SK-N-SH (cell line): ENCODE results near the gene TENT4A. TPM values are rescaled to one million over a fixed set of nuclear protein-coding genes. Genes with fewer than 3 reads are reported as not detected.

Experiments used
- CTCF ChIA-PET: fragments of 300-600, 350-600 bp; formaldehyde crosslinking; extraction: SDS; loops from one replicate; lab custom pipeline; 2021; lab: Yijun Ruan, JAX
- POLR2A ChIA-PET: fragments of 350-600 bp; sonication (Branson Sonifier 250); formaldehyde crosslinking; extraction: SDS; loops from one replicate; lab custom pipeline; 2020; ENCODE audit warnings: antibody characterized with exemption, inconsistent platforms; lab: Yijun Ruan, JAX
- DNase-seq: peaks from one replicate; pipeline ENCODE4 v3.0.0; 2012
- H2AFZ ChIP-seq: fragments of 200-600 bp; sonication (generic); 2 replicates; pipeline ENCODE4 v1.8.1; 2016; ENCODE audit warnings: antibody characterized with exemption, mild to moderate bottlenecking, low read depth
- H3F3A ChIP-seq: fragments of 200-600 bp; sonication (generic); replicated peaks from 2 replicates; pipeline ENCODE3; 2016; ENCODE audit warnings: antibody characterized with exemption, mild to moderate bottlenecking; ENCODE audit not compliant: insufficient read depth
- H3K27ac ChIP-seq, 2 experiments: fragments of 200-500 bp in 1 of 2; fragments of 200-600 bp in 1 of 2; sonication (Bioruptor generic) in 1 of 2; sonication (generic), shearing (Covaris generic) in 1 of 2; 2 replicates each; pipeline versions ENCODE4 v1.5.1 to v1.6.1; 2014 to 2016; ENCODE audit warnings: low read depth in 2 of 2, inconsistent platforms in 1 of 2, low read length in 1 of 2, mild to moderate bottlenecking in 1 of 2, mixed read lengths in 1 of 2
- H3K27me3 ChIP-seq: fragments of 200-600 bp; sonication (generic), shearing (Covaris generic); 2 replicates; pipeline ENCODE4 v1.6.1; 2016; ENCODE audit warnings: mixed run types; ENCODE audit not compliant: insufficient read depth
- H3K36me3 ChIP-seq, 2 experiments: fragments of 200-500 bp in 1 of 2; fragments of 200-600 bp in 1 of 2; sonication (Bioruptor generic) in 1 of 2; sonication (generic) in 1 of 2; replicated peaks in 1 of 2; 2 replicates each; pipeline versions ENCODE3 to v1.5.1; 2014 to 2016; ENCODE audit warnings: low read length in 1 of 2, mild to moderate bottlenecking in 1 of 2; ENCODE audit not compliant: insufficient read depth in 2 of 2, control insufficient read depth in 1 of 2
- H3K4me1 ChIP-seq, 2 experiments: fragments of 200-500 bp in 1 of 2; fragments of 200-600 bp in 1 of 2; sonication (Bioruptor generic) in 1 of 2; sonication (generic), shearing (Covaris generic) in 1 of 2; 2 replicates each; pipeline versions ENCODE4 v1.5.1 to v1.6.1; 2014 to 2016; ENCODE audit warnings: low read depth in 1 of 2, low read length in 1 of 2, mixed run types in 1 of 2; ENCODE audit not compliant: insufficient read depth in 2 of 2, control insufficient read depth in 1 of 2
- H3K4me2 ChIP-seq: fragments of 200-600 bp; sonication (generic), shearing (Covaris generic); 2 replicates; pipeline ENCODE4 v1.6.1; 2017; ENCODE audit warnings: mixed run types
- H3K4me3 ChIP-seq, 2 experiments: fragments of 200-500 bp in 1 of 2; fragments of 200-600 bp in 1 of 2; sonication (Bioruptor generic) in 1 of 2; sonication (generic), shearing (Covaris generic) in 1 of 2; 2 replicates each; pipeline versions ENCODE4 v1.5.1 to v1.8.1; 2014 to 2016; ENCODE audit warnings: low read depth in 2 of 2, inconsistent platforms in 1 of 2, low read length in 1 of 2, mild to moderate bottlenecking in 1 of 2, mixed read lengths in 1 of 2, moderate library complexity in 1 of 2
- H3K79me2 ChIP-seq: fragments of 200-600 bp; sonication (generic); 2 replicates; pipeline ENCODE4 v1.8.1; 2017; ENCODE audit warnings: mild to moderate bottlenecking; ENCODE audit not compliant: insufficient read depth
- H3K9ac ChIP-seq: fragments of 200-600 bp; sonication (generic); 2 replicates; pipeline ENCODE4 v1.6.1; 2017; ENCODE audit warnings: mixed run types
- H3K9me2 ChIP-seq: fragments of 200-600 bp; sonication (generic); 2 replicates; pipeline ENCODE4 v1.6.1; 2017; ENCODE audit warnings: mixed run types
- H3K9me3 ChIP-seq: fragments of 200-600 bp; sonication (generic); 2 replicates; pipeline ENCODE4 v1.6.1; 2017; ENCODE audit warnings: mixed run types, mild to moderate bottlenecking, moderate library complexity
- H4K20me1 ChIP-seq: fragments of 200-600 bp; sonication (generic); 2 replicates; pipeline ENCODE4 v1.6.1; 2017; ENCODE audit warnings: mild to moderate bottlenecking, mixed run types; ENCODE audit not compliant: insufficient read depth
- ELF1 ChIP-seq: IDR thresholded peaks from 2 replicates; pipeline ENCODE4 v1.4.0; 2012
- MEF2A ChIP-seq: IDR thresholded peaks from 2 replicates; pipeline ENCODE4 v1.4.0; 2012; ENCODE audit warnings: low read depth, borderline replicate concordance
- NFIC ChIP-seq: IDR thresholded peaks from 2 replicates; pipeline ENCODE4 v1.4.0; 2012; ENCODE audit warnings: borderline replicate concordance
- NRF1 ChIP-seq: IDR thresholded peaks from 2 replicates; pipeline ENCODE4 v1.6.1; 2012; ENCODE audit warnings: low read depth, mild to moderate bottlenecking, low read length
- PBX3 ChIP-seq: IDR thresholded peaks from 2 replicates; pipeline ENCODE4; 2012
- RAD21 ChIP-seq: IDR thresholded peaks from 2 replicates; pipeline ENCODE4 v1.6.1; 2012; ENCODE audit warnings: mild to moderate bottlenecking, low read length
- RCOR1 ChIP-seq: fragments of 150-350 bp; IDR thresholded peaks from 2 replicates; pipeline ENCODE4 v1.6.1; 2017; ENCODE audit warnings: antibody characterized with exemption, low read length
- REST ChIP-seq: IDR thresholded peaks from 2 replicates; pipeline ENCODE4 v1.6.1; 2012; ENCODE audit warnings: mild to moderate bottlenecking, low read depth, low read length, moderate library complexity
- RXRA ChIP-seq: IDR thresholded peaks from 2 replicates; pipeline ENCODE4 v1.4.0; 2012; ENCODE audit warnings: low read depth, mild to moderate bottlenecking, borderline replicate concordance
- TEAD4 ChIP-seq: IDR thresholded peaks from 2 replicates; pipeline ENCODE4 v1.4.0; 2012; ENCODE audit warnings: mild to moderate bottlenecking, borderline replicate concordance; ENCODE audit not compliant: insufficient read depth
- USF1 ChIP-seq: IDR thresholded peaks from 2 replicates; pipeline ENCODE4 v1.4.0; 2012; ENCODE audit warnings: low read depth, borderline replicate concordance
- USF2 ChIP-seq: fragments of 150-350 bp; IDR thresholded peaks from 2 replicates; pipeline ENCODE4 v1.6.1; 2017; ENCODE audit warnings: antibody characterized with exemption, low read length, low read depth, borderline replicate concordance
- WGBS: methylation state at CpG from one replicate; pipeline ENCODE4 v1.1.6; 2017; ENCODE audit warnings: low lambda C conversion rate; 5-methylcytosine and 5-hydroxymethylcytosine counted together
- polyA plus RNA-seq, 3 experiments: library from polyadenylated mRNA; depleted of rRNA; stranded (reverse); fragments of >200 nt; gene quantifications; 2 replicates each; pipeline ENCODE4 v1.2.3, GENCODE V29; 2012

The TENT4A gene
- polyA plus RNA-seq, 1 of the 3 experiments (the other 2 are of a cell fraction) = 6.0 TPM

- WGBS = 94% methylated on average over 3 of the region's 3 CpGs
- Histone ChIP-seq H3K27ac (no peak overlapping the region), H3K79me2 (no peaks in the 10 kb centered on the region), H3K9me2 (no peaks in the 10 kb centered on the region), H2AFZ (no peak overlapping the region), H3K4me1 (no peaks in the 10 kb centered on the region), H3K9me3 (no peaks in the 10 kb centered on the region), H3K4me2 (no peak overlapping the region), H3F3A (no peaks in the 10 kb centered on the region), H4K20me1 (no peaks in the 10 kb centered on the region)
- ChIA-PET CTCF (no interaction called here), POLR2A (no interaction called here)
- no peak for DNase-seq
- TF ChIP-seq PBX3 (no peak), MEF2A (no peak), USF1 (no peak), NRF1 (no peak), TEAD4 (no peak), USF2 (no peak), RAD21 (no peak), ELF1 (no peak), NFIC (no peak), REST (no peak)
- TF ChIP-seq, all 33 proteins: peak for 0
- H3K36me3 ChIP-seq = peaks cover 4 to 25% of the 10 kb centered on the region in 2 experiments
- H3K9ac ChIP-seq = no peak overlapping the region
- H3K27me3 ChIP-seq = no peaks in the 10 kb centered on the region
- no peak overlapping the region for H3K4me3 ChIP-seq
These were observed 38.8 kb upstream of the TENT4A start for GRCh38 chr5:6674421-6674820.

GRCh38 chr5:6674886-6675285, 38.3 kb upstream of the TENT4A start:
- ChIA-PET POLR2A (no interaction called here), CTCF (interaction anchor here (1.0 kb wide), 1 partner anchor 28 kb away, joined by 3 read pairs; no protein-coding TSS in a partner anchor)
- no peak overlapping the region for H3K4me2 ChIP-seq
- no peaks in the 10 kb centered on the region for H3F3A ChIP-seq
- DNase-seq = no peak
- no peak overlapping the region for H2AFZ ChIP-seq
- no peak overlapping the region for H3K4me3 ChIP-seq
- no peaks in the 10 kb centered on the region for H4K20me1 ChIP-seq
- no peaks in the 10 kb centered on the region for H3K79me2 ChIP-seq
- 94% methylated on average over 6 of the region's 10 CpGs for WGBS
- no peaks in the 10 kb centered on the region for H3K9me3 ChIP-seq
- no peaks in the 10 kb centered on the region for H3K9me2 ChIP-seq
- no peak for TF ChIP-seq RCOR1
- TF ChIP-seq MEF2A = no peak
- TF ChIP-seq RXRA = no peak
- TF ChIP-seq REST = no peak
- no peaks in the 10 kb centered on the region for H3K4me1 ChIP-seq
- H3K36me3 ChIP-seq = peaks cover 4 to 25% of the 10 kb centered on the region in 2 experiments
- no peaks in the 10 kb centered on the region for H3K27me3 ChIP-seq
- no peak overlapping the region for H3K9ac ChIP-seq
- H3K27ac ChIP-seq = no peak overlapping the region
